ENCODE measurements around the gene ADGRL3.

ADGRL3 gene

DNA sequence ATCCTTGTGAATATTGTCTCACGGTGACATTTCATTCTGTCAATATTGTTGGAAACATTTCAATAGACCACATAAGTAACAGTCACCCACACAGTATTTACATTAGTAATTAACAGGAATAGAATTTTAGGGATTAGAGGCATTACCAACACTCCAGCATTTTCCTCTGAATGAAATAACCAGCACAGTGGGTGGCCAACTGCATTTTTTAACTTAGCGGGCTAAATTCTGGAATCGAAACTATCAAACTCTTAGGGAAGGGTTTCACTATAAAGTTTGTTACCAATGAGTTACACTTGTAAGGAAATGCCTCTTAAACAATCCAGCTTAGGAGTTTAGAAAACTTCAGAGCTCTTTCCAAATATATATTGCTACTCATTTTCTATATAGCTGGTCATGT, 403.0 kb downstream of the ADGRL3 start:
- no peak for DNase-seq (ENCODE audit: low read depth)
- TF ChIP-seq, protein P1, sequence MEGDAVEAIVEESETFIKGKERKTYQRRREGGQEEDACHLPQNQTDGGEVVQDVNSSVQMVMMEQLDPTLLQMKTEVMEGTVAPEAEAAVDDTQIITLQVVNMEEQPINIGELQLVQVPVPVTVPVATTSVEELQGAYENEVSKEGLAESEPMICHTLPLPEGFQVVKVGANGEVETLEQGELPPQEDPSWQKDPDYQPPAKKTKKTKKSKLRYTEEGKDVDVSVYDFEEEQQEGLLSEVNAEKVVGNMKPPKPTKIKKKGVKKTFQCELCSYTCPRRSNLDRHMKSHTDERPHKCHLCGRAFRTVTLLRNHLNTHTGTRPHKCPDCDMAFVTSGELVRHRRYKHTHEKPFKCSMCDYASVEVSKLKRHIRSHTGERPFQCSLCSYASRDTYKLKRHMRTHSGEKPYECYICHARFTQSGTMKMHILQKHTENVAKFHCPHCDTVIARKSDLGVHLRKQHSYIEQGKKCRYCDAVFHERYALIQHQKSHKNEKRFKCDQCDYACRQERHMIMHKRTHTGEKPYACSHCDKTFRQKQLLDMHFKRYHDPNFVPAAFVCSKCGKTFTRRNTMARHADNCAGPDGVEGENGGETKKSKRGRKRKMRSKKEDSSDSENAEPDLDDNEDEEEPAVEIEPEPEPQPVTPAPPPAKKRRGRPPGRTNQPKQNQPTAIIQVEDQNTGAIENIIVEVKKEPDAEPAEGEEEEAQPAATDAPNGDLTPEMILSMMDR (IDR thresholded peaks at IDR 0.05; ENCODE audit: control insufficient read depth, insufficient read depth, low read depth, low read length, missing control alignments): no peak
- no peak overlapping the region for H3K4me3 ChIP-seq (ENCODE audit: control insufficient read depth, low read depth, low read length)

DNA sequence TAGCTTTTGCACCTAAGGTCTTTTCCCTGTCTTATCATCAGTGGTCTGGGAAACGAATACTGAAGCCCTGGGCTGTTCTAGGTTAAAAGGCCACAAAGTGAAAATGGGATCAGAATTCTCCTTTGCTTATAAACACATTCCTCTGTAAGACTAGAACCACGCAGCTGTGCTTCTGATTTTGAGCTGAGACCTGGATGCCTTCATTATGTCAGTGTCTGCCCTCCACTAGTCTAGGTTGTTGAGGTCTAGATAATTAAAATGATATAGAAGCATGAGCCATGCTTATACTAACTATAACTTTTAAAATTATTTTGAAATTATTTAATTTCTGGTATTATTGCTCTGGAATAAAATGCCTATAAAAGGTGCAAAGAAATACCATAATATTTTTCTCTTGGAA, 403.9 kb downstream of the ADGRL3 start:
- DNase-seq (ENCODE audit: low read depth): no peak
- TF ChIP-seq, protein P1 (IDR thresholded peaks at IDR 0.05; ENCODE audit: control insufficient read depth, insufficient read depth, low read depth, low read length, missing control alignments): no peak
- H3K4me3 ChIP-seq (ENCODE audit: control insufficient read depth, low read depth, low read length): no peak overlapping the region

DNA sequence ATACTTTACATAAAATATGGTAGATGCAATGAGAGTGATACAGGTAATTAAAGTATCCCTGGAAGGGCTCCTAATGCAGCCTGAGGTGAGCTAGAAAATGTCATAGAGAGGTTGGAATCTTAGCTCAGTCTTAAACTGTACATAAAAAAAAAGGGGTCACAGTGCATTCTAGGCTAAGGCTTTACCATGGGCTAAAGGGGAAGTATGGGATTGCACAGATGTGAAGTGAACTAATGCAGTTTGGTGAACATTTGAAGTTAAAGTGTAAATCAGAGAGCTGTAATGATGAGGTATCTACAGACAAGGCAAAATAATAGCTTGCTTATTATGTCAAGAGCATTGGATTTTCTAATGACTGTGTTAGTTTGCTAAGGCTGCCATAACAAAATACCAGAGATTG, 405.9 kb downstream of the ADGRL3 start:
- DNase-seq (ENCODE audit: low read depth): no peak
- TF ChIP-seq, protein P1 (IDR thresholded peaks at IDR 0.05; ENCODE audit: control insufficient read depth, insufficient read depth, low read depth, low read length, missing control alignments): no peak

DNA sequence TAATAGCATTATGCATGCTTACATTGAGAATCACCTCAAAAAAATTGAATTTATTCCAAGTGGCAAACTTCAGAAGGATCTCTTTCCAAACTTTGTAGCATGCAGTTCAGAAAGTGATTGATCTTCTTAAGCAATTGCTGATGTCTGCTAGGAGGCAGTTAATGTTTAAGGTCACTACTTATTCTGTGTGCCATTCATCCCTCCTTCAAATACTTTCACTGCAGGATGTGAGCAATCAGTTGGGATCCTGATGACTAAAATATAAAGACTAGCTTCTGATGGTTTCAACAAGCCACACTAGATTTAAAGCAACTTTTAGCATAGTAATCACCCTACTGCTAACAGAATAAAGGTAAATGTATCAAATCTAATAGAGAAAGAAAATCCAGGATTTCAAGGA, 414.1 kb downstream of the ADGRL3 start:
- DNase-seq (ENCODE audit: low read depth): no peak
- TF ChIP-seq, protein P1 (IDR thresholded peaks at IDR 0.05; ENCODE audit: control insufficient read depth, insufficient read depth, low read depth, low read length, missing control alignments): no peak
- H3K4me3 ChIP-seq (ENCODE audit: control insufficient read depth, low read depth, low read length): no peak overlapping the region

More for the DNA sequence above, 405.9 kb downstream of the ADGRL3 start:
- H3K4me3 ChIP-seq (ENCODE audit: control insufficient read depth, low read depth, low read length): no peak overlapping the region

DNA sequence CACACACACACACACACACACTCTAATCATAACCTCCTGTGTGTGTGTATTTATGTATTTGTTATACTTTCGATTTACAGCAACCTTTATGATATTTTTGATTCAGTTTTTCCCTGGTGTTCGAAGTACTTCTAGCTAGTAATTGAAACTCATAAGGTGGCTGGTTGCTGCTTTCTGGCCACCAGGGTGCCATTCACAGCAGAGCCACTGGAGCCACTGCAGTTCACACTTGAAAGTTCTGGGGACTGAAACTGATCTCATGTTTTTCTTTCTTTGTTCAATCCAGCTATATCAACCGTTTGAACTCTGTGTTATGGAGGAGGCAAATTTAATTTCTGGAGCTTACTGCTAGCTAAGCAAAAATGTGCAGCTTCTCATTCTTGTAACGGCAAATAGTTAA, 419.4 kb downstream of the ADGRL3 start:
- no peak overlapping the region for H3K4me3 ChIP-seq (ENCODE audit: control insufficient read depth, low read depth, low read length)
- no peak for DNase-seq (ENCODE audit: low read depth)
- TF ChIP-seq, protein P1 (IDR thresholded peaks at IDR 0.05; ENCODE audit: control insufficient read depth, insufficient read depth, low read depth, low read length, missing control alignments): no peak

DNA sequence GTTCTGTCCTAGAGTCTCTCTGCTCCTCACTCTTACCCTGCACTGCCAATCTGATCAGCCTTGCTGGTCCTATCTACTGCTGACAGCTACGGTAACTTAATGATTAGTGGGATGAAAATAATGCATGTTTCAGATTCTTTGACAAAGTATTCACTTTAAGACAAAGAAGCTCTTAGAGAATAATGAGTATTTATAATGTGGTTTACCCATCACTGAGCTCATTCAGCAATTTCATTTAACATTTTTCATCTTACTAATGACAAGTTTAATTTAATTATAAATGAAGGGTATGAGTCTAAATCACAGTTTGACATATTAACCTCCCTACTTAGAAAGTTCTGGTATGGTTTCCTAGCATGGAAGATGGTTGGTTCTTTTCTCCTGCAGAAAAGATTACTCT, 428.2 kb downstream of the ADGRL3 start:
- TF ChIP-seq, protein P1 (IDR thresholded peaks at IDR 0.05; ENCODE audit: control insufficient read depth, insufficient read depth, low read depth, low read length, missing control alignments): no peak
- DNase-seq (ENCODE audit: low read depth): no peak

DNA sequence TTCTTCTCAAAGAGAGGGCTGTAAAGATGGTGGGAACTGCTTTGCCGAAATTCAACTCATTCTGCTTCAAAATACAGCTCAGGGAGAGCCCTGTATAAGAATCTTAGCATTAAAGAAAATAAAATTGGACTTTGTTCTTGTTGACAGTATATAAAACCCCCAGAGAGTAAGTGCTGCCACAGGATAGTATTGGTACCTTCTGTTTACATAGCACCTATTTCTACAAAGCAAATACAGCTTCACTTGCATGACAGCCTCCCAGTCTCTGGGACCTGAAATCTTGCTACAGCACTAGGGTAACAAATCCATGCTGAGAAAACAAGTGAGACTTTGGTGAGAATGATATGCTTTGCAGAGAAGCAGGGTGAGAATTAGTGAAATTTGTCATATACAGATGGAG, 428.6 kb downstream of the ADGRL3 start:
- TF ChIP-seq, protein P1 (IDR thresholded peaks at IDR 0.05; ENCODE audit: control insufficient read depth, insufficient read depth, low read depth, low read length, missing control alignments): no peak
- DNase-seq (ENCODE audit: low read depth): no peak
- H3K4me3 ChIP-seq (ENCODE audit: control insufficient read depth, low read depth, low read length): no peak overlapping the region

More for the DNA sequence above, 428.2 kb downstream of the ADGRL3 start:
- H3K4me3 ChIP-seq (ENCODE audit: control insufficient read depth, low read depth, low read length): no peak overlapping the region
